NCI-H2227 treated with DMSO at 0.1 percent for 48 hours (cell line): ENCODE results near the gene LAMA3.

Experiments used
- DNase-seq: peaks from one replicate; lab custom pipeline; 2025; lab: John Stamatoyannopoulos, UW

The LAMA3 gene

DNA sequence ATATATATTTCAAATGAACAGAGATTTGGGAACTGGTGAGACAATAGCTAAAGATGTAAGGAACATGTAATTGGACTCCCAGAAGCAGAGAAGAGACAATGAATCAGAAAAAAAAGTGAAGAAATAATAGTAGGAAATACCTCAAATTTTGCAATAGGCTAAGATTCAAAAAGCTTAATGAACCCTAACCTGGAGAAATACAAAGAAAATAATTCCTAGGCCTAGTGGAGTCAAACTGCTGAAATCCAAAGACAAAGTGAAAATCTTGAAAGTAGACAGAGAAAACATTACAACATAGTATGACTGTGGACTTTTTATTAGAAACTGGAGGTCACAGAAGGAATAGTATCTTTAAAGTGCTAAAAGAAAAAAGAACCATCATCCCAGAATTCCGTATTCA, 76.7 kb downstream of the LAMA3 start:
- DNase-seq = no peak

DNA sequence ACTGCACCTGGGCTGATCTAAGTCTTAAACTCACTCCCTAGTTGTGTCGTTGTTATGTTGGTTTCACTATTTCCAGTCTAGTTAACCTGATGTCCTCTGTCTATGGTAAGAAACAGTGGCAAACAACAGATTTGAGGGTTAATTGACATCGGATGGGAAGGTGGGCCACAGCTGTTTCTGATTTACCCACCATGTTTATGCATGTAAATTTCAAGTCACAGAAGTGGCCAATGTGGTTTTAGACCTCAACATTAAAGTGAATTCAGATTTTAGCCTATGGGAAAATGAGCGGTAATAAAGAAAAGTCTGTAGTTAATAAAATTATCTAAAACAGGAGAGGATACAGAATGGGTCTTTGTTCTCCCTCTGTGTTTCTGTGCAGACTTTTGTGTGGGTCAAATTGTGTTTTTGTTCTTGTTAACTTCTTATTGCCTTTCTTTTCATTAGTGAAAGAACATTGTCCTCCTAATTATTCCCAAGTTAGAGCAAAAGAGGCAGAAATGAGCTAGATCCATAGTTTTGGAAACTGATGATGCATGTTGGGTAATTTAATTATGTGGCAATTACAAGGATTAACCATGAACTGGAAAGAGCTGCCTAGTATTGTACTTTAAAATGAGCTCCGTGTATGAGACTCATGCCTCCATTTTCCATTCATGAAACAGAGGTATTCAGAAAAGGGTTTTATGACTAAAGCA, 83.2 kb downstream of the LAMA3 start:
- DNase-seq = no peak

DNA sequence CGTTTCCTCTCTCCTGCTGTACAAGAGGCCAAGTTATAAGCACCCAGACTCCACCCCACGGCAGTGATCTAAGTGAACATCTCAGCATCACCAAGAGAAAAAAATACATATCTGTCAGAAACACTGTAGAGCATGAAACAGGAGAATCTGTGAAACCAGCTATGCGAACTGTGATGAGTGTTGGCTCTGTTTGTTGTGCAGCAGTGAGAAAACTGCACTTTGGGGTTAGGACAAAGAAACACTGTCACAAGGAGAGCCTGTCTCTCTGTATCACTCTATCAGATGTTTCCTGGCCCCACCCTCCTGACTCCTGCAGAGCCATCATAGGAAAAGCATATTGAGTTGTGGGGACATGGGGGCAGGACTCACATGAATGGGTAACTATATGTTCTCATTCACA, 87.1 kb downstream of the LAMA3 start:
- no peak for DNase-seq

DNA sequence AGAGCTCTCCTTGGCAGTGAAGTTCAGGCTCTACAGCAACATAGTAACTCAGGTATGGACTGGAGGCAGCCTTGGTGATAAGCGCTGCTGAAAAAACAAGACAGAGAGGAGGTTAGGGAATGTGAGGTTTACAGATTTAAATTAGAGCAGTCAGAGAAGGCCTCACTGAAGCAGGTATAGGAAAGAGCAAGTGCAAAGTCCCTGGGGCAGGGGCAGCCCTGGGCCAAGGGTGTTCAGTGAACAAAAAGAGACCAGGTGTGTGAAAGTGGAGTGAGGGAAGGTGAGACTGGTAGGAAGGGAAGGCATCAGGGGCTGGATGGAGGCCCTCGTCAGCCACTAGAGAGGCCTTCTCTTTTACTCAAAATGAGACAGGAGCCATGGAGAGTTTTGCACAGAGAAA, 89.6 kb downstream of the LAMA3 start:
- no peak for DNase-seq

DNA sequence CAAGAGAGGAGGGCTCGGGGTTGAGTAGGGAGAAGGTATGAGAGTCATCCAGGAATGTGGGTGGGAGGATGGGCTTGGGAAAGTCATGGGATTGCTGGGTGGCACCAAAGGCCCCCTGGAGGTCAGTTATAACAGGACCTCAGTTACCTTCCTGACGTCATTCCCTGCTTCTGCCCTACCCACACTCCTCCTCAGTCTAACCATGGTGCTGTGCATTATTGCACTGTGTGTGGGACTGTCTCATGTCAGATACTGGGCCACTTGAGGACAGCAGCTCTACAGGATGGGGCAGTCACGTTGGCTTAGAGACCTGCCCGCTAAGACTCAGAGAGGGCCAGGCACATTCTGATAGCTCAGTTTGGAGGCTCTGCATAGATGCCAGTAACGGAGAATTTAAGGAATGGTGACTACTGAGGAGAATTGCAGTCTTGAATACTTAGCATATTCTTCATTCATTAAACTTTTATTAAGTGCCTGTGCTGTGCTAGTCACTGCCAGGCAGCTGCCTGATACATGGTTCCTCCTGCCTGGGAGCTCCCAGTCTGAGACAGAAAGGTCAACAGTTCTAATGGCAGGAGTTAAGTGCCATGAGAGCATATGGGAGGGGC, 90.5 kb downstream of the LAMA3 start:
- peak; percentile 34 for DNase-seq

DNA sequence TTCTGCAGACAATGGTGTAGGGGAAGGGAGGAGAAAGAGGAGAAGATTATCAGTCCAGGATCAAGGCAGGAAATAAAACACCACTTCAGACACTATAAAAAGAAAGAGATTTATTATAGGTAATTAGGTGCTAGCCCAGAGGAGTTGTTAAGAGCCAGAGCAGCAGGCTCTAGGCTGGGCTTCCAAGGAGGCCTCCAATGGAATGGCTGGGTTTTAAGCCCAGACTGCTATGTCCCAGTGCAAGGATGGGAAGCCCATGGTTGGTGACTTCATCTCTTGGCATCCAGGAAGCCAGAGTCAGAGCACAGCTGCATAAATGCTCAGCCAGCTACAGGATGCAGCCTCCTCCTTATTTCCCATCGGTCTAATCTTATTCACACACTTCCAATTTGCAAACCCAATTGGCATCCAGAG, 95.6 kb downstream of the LAMA3 start:
- no peak for DNase-seq

DNA sequence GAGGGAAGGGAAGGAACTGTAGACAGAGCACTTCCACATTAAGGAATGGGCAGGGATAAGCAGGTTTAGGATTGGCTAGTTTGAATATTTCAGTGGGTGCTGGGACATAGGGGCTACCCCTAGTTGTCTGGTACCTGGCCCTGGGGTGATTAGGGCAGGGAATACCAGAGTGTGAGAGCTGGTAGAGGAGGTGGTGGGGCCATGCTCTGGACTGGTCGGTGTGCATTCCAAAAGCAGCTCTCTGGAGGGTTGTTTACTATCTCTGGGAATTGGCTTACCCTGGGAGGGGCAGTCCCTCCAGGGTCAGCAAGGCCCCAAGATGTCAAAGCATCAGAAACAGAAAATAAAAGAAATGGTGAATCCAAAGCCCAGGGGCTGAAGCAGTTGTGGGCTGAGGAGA, 103.8 kb downstream of the LAMA3 start:
- no peak for DNase-seq

DNA sequence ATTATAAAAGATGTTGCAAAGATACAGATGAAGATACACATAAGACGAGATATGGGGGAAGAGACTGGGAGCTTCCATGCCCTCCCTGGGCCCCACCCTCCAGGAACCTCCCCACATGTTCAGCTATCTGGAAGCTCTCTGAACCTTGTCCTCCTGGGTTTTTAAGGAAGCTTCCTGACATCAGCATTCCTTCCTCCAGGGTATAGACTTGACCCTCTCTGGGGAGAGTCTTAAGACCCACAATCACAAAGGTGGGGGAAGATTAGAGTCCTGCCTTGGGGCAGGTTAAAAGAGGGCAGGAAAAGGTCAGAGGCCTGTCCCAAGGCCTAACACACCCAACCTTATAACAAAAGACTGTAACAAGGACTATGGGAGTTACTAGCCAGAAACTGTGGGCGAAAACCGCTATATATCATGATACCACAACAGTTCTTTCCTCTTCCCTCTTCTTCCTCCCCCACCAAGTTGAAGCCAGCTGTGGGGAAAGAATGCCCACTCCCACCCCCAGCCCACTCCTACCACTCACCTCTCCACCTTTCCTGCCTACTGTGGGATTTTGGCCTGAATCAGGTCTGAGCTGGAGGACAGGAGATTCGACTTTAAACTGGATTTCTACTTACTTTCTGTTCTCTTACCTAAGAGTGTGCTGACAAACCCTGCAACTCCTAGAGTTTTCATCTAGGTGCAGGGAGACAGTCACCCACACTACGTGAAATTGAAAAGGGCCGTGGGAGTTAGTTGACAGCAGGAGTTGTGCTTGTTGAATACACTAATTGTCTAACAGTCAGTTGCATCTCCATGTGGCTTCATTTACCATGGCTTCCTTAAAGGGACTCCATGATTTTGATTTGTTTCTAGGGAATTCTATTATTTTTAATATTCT, 105.0 kb downstream of the LAMA3 start:
- no peak for DNase-seq

DNA sequence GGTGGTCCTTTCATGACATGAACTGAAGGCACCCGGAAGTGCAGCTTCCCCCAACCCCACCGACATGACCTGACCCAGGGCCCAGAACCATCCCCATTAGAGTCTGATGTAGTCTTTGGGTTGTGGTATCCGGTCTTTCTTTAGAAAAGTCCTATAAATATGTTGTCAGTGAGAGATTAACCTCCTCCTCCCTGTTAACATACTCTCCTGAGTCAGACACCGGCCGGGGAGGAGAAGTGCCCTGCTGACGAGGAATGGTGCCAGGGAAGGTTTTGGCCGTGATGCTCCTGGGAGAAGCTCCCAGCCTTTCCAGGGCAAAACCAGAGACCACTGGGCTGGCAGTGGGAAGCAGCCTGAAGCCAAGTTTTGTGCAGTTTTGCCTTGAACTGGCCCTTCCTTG, 109.0 kb downstream of the LAMA3 start:
- DNase-seq = no peak

DNA sequence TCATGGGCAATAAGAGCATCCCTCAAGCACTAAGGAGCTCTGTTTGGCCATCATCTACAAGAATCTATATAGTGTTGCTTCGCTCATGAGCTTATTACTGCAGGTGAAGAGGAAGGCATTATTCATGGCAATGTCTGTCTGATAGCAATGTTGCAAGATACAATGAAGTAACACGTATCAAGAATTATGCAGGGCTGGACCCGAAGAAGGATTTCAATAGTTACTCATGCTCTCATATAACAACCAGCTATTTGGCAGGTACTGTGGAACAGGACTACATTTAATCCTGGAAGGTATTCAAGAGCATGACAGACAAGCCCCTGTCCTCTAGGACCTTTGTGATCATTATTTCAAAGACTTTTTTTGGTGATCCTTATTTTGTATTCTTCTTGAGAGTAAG, 109.6 kb downstream of the LAMA3 start:
- no peak for DNase-seq

DNA sequence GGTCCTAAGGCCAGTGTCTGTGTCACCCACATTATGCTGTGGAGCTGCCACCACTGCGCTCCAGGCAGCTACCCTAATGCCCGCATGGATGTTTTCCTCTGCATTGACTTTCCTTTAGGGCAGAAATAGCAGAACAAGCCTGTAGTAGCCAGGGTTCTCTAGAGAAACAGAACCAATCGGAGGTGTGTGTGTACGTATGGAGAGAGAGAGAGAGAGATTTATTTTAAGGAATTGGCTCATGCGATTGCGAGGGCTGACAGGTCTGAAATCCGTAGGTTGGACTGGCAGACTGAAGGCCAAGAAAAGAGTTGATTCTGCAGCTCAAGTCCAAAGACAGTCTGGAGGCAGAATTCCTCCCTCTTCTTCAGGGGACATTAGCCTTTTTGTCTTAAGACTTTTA, 110.3 kb downstream of the LAMA3 start:
- DNase-seq = no peak

DNA sequence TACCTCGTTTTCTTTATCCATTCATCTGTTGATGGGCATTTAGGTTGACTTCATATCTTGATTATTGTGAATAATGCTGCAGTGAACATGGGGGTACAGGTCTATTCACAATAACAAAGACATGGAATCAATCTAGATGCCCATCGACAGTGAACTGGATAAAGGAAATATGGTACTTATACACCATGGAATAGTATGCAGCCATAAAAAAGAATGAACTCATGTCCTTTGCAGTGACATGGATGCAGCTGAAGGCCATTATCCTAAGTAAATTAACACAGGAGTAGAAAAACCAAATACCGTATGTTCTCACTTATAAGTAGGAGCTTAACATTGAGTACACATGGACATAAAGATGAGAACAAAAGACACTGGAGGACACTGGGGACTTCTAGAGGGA, 111.6 kb downstream of the LAMA3 start:
- no peak for DNase-seq

DNA sequence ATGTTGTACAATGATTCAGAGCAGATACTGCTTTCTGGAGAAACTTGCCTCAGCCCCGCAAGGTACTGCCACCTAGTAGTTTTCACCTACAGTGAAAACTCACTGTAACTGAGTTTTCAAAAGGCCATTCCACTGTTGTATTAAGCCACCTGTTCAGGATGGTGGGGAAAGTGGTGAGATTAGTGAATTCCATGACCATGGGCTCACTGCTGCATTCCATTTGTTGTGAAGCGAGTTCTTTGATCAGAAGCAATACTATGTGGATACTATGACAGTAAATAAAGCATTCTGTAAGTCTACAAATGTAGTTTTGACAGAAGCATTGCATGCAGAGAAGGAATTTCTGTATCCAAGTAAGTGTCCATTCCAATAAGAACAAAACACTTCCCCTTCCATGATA, 113.6 kb downstream of the LAMA3 start:
- DNase-seq = no peak

DNA sequence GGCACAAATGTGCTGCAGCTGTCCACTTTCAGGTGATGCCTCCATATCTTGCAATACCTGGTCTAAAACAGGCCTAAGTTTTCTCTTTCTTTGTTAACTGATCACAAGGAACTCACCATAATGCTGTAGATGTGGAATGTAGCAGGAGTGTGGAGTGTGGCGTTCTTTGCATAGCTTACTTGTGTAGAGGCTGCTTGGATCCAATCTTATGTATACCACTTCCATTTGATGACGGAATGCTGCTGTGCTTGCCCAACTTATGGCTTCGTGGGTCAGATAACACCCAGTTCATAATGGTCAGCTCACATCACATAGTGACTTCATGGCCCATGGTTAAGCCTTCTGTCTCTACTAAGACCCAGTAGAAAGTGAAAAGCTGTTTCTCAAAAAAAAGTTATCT, 114.5 kb downstream of the LAMA3 start:
- DNase-seq = no peak

DNA sequence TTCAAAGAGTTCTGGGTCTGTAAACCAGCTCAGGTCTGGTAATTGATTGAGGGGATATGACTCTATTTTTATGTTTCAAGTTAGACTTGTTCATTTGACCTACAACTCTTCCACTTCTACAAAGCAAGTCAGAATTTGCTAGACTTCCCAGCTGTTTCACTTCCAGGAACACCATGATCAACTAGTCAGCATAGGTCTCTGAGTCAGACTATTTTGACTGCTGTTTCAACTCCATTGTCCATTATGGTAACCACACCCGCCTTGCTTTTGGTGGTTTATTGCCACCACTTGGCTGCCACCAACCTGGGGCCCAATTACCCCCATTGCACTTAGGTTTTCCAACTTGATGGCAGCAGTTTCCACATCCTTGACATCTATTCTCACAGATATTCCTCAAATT, 116.6 kb downstream of the LAMA3 start:
- DNase-seq = no peak

DNA sequence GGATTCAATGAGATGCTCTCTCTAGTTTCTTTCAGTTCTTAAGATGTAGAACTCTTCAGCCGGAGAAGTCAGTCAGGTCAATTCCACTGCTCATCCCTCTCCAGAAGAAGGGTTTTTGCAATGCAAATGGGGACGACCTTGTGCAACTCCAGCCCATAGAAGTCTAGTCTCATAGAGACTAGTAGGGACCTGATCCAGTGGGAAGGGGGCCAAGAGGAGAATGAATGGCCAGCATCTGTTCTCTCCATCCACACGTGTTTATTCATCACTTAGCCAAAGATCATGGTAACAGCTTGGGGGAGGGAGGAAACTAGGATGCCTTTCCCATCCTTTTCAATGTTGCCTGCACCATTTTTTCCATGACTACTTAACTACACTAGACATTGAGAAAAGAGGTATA, 120.2 kb downstream of the LAMA3 start:
- no peak for DNase-seq

DNA sequence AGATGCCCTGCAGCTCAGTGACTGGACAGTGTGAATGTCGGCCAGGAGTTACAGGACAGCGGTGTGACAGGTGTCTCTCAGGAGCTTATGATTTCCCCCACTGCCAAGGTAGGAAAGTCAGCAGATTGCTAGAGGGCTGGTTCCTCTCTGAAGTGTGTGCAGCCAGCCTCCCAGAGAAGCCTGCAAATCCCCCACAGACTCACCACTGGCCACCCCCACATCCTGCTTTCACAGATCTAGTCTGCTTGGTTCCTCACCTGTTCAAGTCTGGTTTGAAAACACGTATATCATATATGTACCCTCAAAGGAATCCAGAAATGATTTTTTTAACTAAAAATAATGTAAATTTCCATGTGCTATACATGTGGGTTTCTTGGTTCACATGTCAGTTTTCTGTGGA, 121.1 kb downstream of the LAMA3 start:
- DNase-seq = no peak

DNA sequence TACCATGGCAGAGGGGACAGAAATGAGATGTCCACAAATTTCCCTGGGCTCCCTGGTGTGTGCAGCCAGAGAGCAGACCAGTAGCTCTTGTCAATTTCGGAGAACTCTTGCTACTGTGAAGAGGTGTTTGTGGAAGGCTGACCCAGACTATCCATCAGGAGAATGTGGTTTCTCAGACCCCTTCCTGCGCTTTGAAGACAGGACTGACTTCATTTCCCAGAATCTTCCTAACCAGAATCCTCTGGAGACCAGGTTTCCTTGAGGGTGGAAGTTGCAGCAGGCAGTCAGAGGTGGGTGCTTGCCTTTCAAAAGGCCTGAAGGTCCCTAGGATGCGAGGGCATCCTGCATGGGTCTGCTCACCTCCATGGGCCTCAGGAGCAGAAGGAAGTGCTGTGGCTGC, 121.9 kb downstream of the LAMA3 start:
- DNase-seq = no peak

DNA sequence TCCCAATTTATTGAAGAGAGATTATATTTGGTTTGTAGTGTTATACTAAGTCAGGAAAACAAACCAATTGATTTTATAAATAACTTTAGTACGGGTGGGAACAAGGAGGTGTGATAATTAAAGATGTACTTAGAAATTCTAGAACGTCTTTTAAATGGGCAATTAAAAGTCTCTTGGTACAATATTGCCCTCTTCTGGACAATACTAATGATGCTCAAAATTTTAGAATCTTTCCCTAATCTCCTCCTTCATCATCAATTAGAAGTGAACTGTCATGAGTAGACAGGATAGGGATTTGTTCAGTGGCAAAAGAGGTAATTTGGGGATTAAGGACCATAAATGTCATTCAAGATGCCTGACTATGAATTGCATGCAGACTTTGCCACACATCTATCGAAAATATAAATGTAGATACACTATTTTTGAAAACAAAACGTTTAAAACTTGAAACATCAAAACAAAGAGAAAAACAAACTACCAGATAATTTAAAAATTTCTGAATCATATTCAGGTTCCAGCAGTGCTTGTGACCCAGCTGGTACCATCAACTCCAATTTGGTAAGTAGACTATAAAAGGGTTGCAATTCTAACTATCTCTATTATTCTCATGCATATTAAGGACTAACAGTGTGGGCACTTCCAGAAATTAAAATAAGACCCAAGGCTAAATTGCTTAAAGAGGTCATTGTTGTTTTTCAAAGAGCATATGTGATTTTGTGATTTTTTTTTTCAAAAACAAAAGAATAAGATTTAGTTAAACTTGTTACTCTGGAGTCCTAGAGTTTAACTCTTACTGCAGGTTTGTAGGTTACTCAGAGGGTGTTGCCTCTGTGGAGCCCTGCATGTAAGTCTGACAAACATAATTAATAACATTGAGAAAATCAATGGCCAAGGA, 123.5 kb downstream of the LAMA3 start:
- DNase-seq = peak; percentile 27

DNA sequence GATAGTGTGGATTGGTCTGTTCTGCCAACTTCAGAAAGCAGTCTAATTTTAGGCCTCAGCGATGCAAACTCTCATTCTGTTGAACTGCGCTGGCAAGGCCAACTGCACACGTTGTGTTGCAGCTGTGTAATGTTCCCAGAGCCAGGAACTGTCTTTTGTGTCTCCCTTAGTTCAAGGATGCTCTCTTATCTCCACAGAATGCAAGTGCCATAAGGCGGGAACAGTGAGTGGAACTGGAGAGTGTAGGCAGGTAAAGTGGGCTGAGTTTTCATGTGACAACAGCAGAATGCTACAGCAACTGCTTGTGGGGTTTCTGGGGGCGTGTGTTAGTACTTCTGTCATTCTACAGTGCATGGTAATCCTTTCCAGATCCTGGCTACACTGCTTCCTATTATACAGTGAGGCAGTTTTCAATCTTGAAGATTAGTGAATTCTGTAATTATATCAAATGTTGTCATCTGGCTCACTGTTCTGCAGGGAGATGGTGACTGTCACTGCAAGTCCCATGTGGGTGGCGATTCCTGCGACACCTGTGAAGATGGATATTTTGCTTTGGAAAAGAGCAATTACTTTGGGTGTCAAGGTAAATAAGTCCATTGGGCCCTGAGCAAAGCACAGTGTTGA, 125.8 kb downstream of the LAMA3 start:
- DNase-seq = no peak

DNA sequence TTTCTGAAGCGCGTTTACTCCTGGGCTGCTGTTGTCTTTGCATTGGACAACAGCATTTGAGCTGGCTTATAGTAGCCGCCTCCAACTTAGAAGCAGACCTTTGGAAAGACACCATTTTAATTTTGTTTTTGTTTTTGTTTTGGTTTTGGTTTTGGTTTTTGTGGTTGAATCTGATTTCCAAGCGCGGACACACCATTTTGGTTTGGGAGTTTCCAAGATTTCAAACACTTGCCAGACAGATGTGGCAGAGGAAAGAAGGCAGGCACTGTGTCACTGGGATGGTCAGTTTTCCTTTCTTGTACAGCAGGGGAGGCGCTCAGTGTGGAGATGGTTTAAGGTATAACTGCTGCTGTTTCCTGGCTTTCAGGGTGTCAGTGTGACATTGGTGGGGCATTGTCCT, 126.8 kb downstream of the LAMA3 start:
- DNase-seq = no peak

DNA sequence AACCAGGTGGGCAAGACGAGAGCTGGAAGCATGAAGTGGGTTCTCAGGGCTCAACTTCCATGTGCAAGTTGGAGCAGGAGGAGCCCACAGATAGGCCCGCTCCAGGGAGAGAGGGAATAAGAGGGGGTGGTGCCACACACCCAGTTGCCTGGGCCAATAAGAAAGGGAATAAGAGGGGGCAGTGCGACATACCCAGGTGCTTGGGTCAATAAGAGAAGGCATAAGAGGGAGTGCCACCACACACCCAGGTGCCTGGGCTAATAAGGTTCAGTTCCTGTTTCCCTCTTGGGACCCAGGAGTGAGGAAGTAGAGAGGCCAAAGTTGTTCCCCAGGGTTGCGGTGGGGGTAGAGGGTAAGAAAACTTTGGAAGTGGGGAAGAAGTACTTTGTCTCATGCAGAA, 127.5 kb downstream of the LAMA3 start:
- DNase-seq = no peak
